AG09309 (cell line): ENCODE measurements around the gene ERGIC1.

Source experiments
- DNase-seq: peaks from one replicate; pipeline ENCODE4 v3.0.0-alpha.2; 2010; ENCODE audit warnings: low read depth
- H3K4me3 ChIP-seq: 2 replicates; pipeline ENCODE4 v1.5.1; 2011; ENCODE audit warnings: mild to moderate bottlenecking, low read depth, low read length, moderate library complexity; ENCODE audit not compliant: control insufficient read depth
- CTCF ChIP-seq: IDR thresholded peaks from 2 replicates; pipeline ENCODE4 v1.5.1; 2011; ENCODE audit warnings: mild to moderate bottlenecking, low read depth, low read length, inconsistent platforms; ENCODE audit not compliant: insufficient read depth, control insufficient read depth; ENCODE audit errors: missing control alignments

The ERGIC1 gene

DNA sequence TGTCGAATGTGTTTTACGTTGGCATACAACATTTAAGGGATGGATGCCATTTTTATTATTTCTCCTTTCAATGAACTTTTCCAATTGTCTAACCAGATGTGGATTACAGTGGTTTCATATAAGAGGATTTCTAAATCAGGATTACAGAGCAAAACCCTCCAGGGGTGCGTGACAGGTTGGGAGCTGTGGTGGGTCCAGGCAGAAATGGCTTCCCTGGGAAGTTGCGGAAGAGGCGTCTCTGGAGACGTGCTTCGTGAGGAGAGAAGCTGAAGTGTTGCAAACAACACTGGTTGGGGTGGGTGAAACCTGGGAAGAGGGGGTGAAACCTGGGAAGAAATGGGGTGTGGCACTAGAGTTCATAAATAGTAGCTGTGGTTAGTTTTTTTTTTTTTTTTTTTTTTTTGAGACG is 120.7 kb downstream of the ERGIC1 start:
- H3K4me3 ChIP-seq: peak overlapping the region; percentile 16; the same call in 1 of the 2 replicates
- peak; percentile 61 for DNase-seq
- TF ChIP-seq CTCF: no peak

- no peak for TF ChIP-seq CTCF
- no peak for DNase-seq
- no peak overlapping the region for H3K4me3 ChIP-seq
Observed at GRCh38 chr5:172956228-172956627, 122.2 kb downstream of the ERGIC1 start.

- DNase-seq: no peak
- H3K4me3 ChIP-seq: no peak overlapping the region
- no peak for TF ChIP-seq CTCF
Observed at GRCh38 chr5:172956936-172957335, 122.9 kb downstream of the ERGIC1 start.

GRCh38 chr5:172957458-172957857 is 123.4 kb downstream of the ERGIC1 start:
- no peak for DNase-seq
- TF ChIP-seq CTCF: no peak
- no peak overlapping the region for H3K4me3 ChIP-seq

DNA sequence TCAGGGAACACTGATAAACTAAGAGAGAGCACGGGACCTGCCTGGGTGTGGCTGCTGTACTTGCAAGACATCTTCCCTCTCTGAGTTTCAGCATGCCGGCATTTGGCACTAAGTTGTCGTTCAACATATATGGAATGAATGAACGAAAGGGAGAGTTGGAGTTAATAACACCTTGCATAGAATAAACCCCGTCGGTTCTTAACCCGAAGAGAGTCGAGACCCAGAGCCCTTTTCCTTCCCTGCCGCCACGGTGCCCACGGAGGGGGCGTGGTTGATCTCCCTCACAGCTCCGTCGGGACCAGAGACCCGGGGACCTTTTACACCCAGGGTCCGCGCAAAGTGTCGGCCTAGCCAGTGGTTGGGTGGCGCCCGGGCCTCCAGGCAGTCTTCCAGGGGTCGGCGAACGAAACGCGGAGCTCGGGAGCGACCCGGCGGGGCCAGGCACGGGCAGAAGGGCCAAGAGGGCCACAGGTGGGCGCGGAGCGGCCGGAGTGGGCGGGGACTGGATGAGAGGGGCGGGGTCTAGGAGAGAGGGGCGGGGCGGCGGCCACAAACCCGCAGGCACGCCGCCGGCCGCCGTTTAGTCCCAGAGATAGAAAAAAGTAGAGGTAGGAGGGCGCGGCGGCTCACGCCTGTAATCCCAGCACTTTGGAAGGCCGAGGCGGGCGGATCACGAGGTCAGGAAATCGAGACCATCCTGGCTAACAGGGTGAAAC is 124.4 kb downstream of the ERGIC1 start:
- no peak for DNase-seq
- no peak for TF ChIP-seq CTCF
- peak overlapping the region; percentile 95 for H3K4me3 ChIP-seq

DNA sequence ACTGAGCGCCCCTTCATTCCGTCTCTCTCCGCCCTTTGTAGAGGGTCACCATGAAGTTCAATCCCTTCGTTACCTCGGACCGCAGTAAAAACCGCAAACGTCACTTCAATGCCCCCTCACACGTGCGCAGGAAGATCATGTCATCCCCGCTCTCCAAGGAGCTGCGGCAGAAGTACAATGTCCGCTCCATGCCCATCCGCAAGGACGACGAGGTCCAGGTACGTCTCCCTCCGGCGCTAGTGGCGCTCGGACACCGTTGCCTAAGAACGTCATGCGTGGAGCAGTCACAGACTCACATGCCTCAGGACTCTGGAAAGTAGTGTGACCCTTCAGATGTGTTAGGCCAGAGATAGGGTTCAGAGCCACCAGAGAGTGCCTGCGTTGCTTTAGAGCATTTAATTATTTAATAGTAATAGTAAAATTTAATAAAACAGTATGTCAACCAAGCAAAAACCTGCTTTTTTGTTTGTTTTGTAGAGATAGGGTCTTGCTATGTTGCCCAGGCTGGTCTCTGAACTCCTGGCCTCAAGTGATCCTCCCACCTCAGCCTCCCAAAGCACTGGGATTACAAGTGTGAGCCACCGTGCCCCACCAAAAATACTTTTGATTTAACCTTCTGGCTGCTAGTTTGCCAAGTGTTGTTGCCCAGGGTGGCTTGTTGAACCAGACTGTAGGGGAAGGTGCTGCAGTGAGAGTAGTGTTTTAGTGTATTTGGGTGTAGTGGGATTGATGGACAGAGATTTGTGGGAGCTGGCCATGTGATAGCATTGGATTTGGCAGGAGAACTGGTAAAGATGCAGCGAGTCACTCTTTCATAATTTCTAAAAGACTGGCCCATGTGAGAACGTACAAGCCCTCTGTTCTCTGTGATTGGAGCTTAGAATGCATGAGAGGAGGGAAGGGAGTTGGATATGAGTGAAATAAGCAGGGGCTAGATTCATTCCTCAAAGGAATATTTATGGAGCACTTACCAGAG is 126.1 kb downstream of the ERGIC1 start:
- peak overlapping the region; percentile 95 for H3K4me3 ChIP-seq
- TF ChIP-seq CTCF: no peak
- DNase-seq: no peak
